ENCODE measurements around the gene VAMP2. TPM values are rescaled to one million over a fixed set of nuclear protein-coding genes. Genes with fewer than 3 reads are reported as not detected.

The VAMP2 gene
- total RNA-seq, 2 donors from 2014 or later, result 32.1 to 32.2 TPM

- TF ChIP-seq CTCF (conservative IDR thresholded peaks at IDR 0.05), result no peak
- H3K4me3 Mint-ChIP-seq, result peak overlapping the region; percentile 77
- Histone ChIP-seq H3K27ac (ENCODE audit: low read depth, low read length) (peak overlapping the region; percentile 91), H3K4me1 (ENCODE audit: control insufficient read depth, insufficient read depth, low read length) (peaks cover 15% of the 10 kb centered on the region), H3K4me3 (ENCODE audit: low read length) (peak overlapping the region; percentile 78), H3K9ac (ENCODE audit: extremely low read depth, low read length, poor library complexity, severe bottlenecking) (no peak overlapping the region), H3K9me3 (ENCODE audit: control insufficient read depth, low read length) (no peaks in the 10 kb centered on the region), H3K27me3 (ENCODE audit: control insufficient read depth, insufficient read depth, low read length, poor library complexity, severe bottlenecking) (no peaks in the 10 kb centered on the region), H3K36me3 (ENCODE audit: control insufficient read depth, insufficient read depth, low read length) (peaks cover 21% of the 10 kb centered on the region)
- DNase-seq, result peak; percentile 91
- H3K9me3 Mint-ChIP-seq, result no peaks in the 10 kb centered on the region
- no peaks in the 10 kb centered on the region for H3K27me3 Mint-ChIP-seq (ENCODE audit: insufficient read depth)
- WGBS, 2 experiments (ENCODE audit: insufficient coverage in 1 of 2, insufficient read length in 1 of 2), result 22 to 29% methylated on average over 4 to 11 of the region's 13 CpGs
- peaks cover 42% of the 10 kb centered on the region for H3K4me1 Mint-ChIP-seq
- H3K36me3 Mint-ChIP-seq (ENCODE audit: low read depth), result peaks cover 28% of the 10 kb centered on the region
- H3K27ac Mint-ChIP-seq, result peak overlapping the region; percentile 98
Measured at GRCh38 chr17:8163978-8164814, 1.4 kb upstream of the VAMP2 start.

GRCh38 chr17:8162997-8163977 lies 539 bp upstream of the VAMP2 start:
- Mint-ChIP-seq H3K27me3 (ENCODE audit: insufficient read depth) (no peaks in the 10 kb centered on the region), H3K27ac (peak overlapping the region; percentile 98), H3K36me3 (ENCODE audit: low read depth) (peaks cover 31% of the 10 kb centered on the region), H3K9me3 (no peaks in the 10 kb centered on the region), H3K4me3 (peak overlapping the region; percentile 77), H3K4me1 (peaks cover 42% of the 10 kb centered on the region)
- peak; percentile 93 for DNase-seq
- H3K9me3 ChIP-seq (ENCODE audit: control insufficient read depth, low read length), result no peaks in the 10 kb centered on the region
- peaks cover 15% of the 10 kb centered on the region for H3K4me1 ChIP-seq (ENCODE audit: control insufficient read depth, insufficient read depth, low read length)
- no peaks in the 10 kb centered on the region for H3K27me3 ChIP-seq (ENCODE audit: control insufficient read depth, insufficient read depth, low read length, poor library complexity, severe bottlenecking)
- H3K9ac ChIP-seq (ENCODE audit: extremely low read depth, low read length, poor library complexity, severe bottlenecking), result peak overlapping the region; percentile 81
- peak overlapping the region; percentile 78 for H3K4me3 ChIP-seq (ENCODE audit: low read length)
- peak overlapping the region; percentile 91 for H3K27ac ChIP-seq (ENCODE audit: low read depth, low read length)
- peaks cover 27% of the 10 kb centered on the region for H3K36me3 ChIP-seq (ENCODE audit: control insufficient read depth, insufficient read depth, low read length)
- TF ChIP-seq CTCF (conservative IDR thresholded peaks at IDR 0.05), result no peak
- 4 to 19% methylated on average over 7 to 55 of the region's 55 CpGs for WGBS, 2 experiments (ENCODE audit: insufficient coverage in 1 of 2, insufficient read length in 1 of 2)

Measured in endodermal cell (in vitro differentiated cells).